Peyer's patch (tissue), 4 donors: Measurements from ENCODE around the gene GPR149. TPM values are rescaled to one million over a fixed set of nuclear protein-coding genes. Genes with fewer than 3 reads are reported as not detected.

Experiments used
- DNase-seq, 3 donors: peaks; one replicate each; pipeline ENCODE4 v3.0.0-alpha.2; 2017 to 2019
- H3K27ac ChIP-seq, 4 donors: fragments of 200-600 bp; sonication (generic); one replicate each; pipeline ENCODE4 v1.5.1; 2016 to 2019
- H3K27me3 ChIP-seq, 2 donors: fragments of 200-600 bp; sonication (generic); one replicate each; pipeline ENCODE4 v1.5.1; 2019
- H3K36me3 ChIP-seq, 3 donors: fragments of 200-600 bp; sonication (generic); one replicate each; pipeline ENCODE4 v1.5.1; 2016 to 2019
- H3K4me1 ChIP-seq, 4 donors: fragments of 200-600 bp; sonication (generic); one replicate each; pipeline ENCODE4 v1.5.1; 2016 to 2019
- H3K4me3 ChIP-seq, 4 donors: fragments of 200-600 bp; sonication (generic); 1 replicate in 3 of 4; 2 replicates in 1 of 4; pipeline ENCODE4 v1.5.1; 2016 to 2019; ENCODE audit warnings: mild to moderate bottlenecking in 1 of 4
- H3K9me3 ChIP-seq, 4 donors: fragments of 200-600 bp; sonication (generic); one replicate each; pipeline ENCODE4 v1.5.1; 2016 to 2019; ENCODE audit warnings: mild to moderate bottlenecking in 1 of 4
- POLR2A ChIP-seq, 2 donors: fragments of 450-650 bp; IDR thresholded peaks; one replicate each; pipeline ENCODE4 v1.5.1; 2017; ENCODE audit warnings: antibody characterized with exemption in 2 of 2, mild to moderate bottlenecking in 2 of 2, moderate library complexity in 2 of 2
- total RNA-seq, 4 donors: library from RNA; depleted of rRNA; stranded (reverse); fragments of >200 nt; gene quantifications; one replicate each; pipeline ENCODE4 v1.1.0, GENCODE V29; 2016
- TF ChIP-seq, protein P1 (sequence below), 6 experiments: fragments of 450-650 bp in 4 of 6; fragments of 200-600 bp in 2 of 6; sonication (generic) in 1 of 6; IDR thresholded peaks; one replicate each; pipeline ENCODE4 v1.5.1; 2017 to 2019; ENCODE audit warnings: antibody characterized with exemption in 6 of 6, mild to moderate bottlenecking in 3 of 6, moderate library complexity in 1 of 6

The GPR149 gene
- total RNA-seq, 4 donors from 2014 or later: not detected

DNA sequence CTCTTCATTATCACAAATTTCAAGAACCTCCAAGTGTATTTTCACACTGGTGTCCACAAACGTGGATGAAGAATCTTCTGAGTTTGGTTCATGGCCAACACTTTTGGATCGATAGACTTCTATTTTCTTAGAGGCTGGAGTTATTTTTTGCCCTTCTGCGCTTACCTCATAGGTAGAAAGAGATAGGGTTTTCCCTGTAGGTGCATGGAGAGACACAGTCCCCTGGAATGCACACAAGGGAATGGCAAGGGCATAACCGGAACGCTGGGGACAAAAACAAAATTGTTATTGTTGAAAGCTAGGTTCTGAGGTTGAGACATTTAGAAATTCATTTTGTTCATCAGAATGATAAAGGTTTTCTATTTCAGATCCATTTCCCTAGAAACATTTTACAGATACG, 92.0 kb downstream of the GPR149 start:
- H3K36me3 ChIP-seq: no peaks in the 10 kb centered on the region
- no peak for DNase-seq
- no peak overlapping the region for H3K27ac ChIP-seq
- TF ChIP-seq POLR2A (IDR thresholded peaks at IDR 0.05): no peak
- TF ChIP-seq, protein P1, sequence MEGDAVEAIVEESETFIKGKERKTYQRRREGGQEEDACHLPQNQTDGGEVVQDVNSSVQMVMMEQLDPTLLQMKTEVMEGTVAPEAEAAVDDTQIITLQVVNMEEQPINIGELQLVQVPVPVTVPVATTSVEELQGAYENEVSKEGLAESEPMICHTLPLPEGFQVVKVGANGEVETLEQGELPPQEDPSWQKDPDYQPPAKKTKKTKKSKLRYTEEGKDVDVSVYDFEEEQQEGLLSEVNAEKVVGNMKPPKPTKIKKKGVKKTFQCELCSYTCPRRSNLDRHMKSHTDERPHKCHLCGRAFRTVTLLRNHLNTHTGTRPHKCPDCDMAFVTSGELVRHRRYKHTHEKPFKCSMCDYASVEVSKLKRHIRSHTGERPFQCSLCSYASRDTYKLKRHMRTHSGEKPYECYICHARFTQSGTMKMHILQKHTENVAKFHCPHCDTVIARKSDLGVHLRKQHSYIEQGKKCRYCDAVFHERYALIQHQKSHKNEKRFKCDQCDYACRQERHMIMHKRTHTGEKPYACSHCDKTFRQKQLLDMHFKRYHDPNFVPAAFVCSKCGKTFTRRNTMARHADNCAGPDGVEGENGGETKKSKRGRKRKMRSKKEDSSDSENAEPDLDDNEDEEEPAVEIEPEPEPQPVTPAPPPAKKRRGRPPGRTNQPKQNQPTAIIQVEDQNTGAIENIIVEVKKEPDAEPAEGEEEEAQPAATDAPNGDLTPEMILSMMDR (IDR thresholded peaks at IDR 0.05): no peak
- H3K4me3 ChIP-seq: no peak overlapping the region
- no peaks in the 10 kb centered on the region for H3K4me1 ChIP-seq
- no peaks in the 10 kb centered on the region for H3K9me3 ChIP-seq
- H3K27me3 ChIP-seq: no peaks in the 10 kb centered on the region

DNA sequence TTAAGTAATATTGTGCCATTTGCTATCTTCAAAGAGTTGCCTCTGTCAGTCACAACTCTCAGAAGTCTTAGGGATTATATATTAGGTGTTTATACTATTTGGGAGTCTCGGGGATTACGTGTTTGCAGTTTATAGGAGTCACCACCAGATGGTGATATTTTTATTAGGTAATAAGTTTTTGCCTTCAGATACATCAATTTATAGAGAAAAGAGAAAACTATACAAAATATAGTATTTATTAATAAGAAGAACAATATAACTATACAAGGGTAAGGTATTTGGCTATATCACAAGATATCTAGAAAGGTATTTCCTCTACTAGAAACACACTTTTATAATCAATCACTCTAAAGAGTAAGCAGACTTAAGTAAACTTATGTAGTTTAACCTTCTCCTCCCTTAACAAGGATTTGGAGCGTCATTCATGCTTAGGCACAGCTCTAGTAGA, 95.0 kb downstream of the GPR149 start:
- no peaks in the 10 kb centered on the region for H3K9me3 ChIP-seq
- H3K27me3 ChIP-seq: no peaks in the 10 kb centered on the region
- no peak overlapping the region for H3K27ac ChIP-seq
- H3K4me1 ChIP-seq: no peaks in the 10 kb centered on the region
- no peak for DNase-seq
- H3K4me3 ChIP-seq: no peak overlapping the region
- TF ChIP-seq, protein P1 (IDR thresholded peaks at IDR 0.05): peak; percentile 16 to 67 (median 46)
- no peak for TF ChIP-seq POLR2A (IDR thresholded peaks at IDR 0.05)
- no peaks in the 10 kb centered on the region for H3K36me3 ChIP-seq

DNA sequence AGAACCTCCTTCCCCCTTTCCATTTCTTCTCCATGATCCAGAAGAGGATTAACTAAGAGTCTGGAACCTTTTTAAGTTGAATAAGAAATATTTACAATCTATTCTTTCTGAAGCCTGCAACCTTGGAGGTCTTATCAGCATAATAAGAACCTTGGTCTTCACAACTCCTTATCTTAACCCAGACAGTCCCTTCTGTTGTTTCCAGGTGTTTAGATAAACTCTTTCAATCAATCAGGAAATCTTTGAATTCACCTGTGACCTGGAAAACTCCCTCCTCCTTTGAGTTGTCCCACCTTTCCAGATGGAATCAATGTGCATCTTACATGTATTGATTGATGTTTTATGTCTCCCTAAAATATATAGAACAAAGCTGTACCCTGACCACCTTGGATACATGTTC, 102.1 kb downstream of the GPR149 start:
- TF ChIP-seq POLR2A (IDR thresholded peaks at IDR 0.05): no peak
- TF ChIP-seq, protein P1 (IDR thresholded peaks at IDR 0.05): no peak
- H3K4me3 ChIP-seq: no peak overlapping the region
- H3K9me3 ChIP-seq: no peaks in the 10 kb centered on the region

DNA sequence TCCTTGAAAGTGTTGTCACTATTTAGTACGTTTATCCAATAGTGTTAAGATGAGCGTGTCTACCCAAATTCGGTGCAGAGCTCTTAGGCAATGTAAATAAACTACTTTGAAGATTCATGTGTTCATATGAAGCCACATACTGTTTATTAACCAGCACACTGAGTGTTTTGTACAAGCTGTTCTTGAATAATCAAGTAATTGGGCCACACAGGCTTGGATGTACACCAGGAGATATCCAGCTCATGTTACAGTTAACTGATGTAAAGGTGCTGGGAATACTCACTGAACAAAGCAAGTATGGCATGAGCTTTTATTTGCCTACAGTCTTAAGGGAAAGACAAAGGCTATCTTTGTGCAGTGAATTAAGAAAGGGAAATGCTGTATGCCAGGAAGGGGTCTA, 105.1 kb downstream of the GPR149 start:
- DNase-seq: no peak
- H3K27ac ChIP-seq: peak overlapping the region; percentile 91 to 94 (median 92)
- peaks cover 0 to 18% (median 2%) of the 10 kb centered on the region in 4 donors for H3K4me1 ChIP-seq
- no peaks in the 10 kb centered on the region for H3K9me3 ChIP-seq
- TF ChIP-seq, protein P1 (IDR thresholded peaks at IDR 0.05): no peak
- TF ChIP-seq POLR2A (IDR thresholded peaks at IDR 0.05): no peak
- H3K27me3 ChIP-seq: no peaks in the 10 kb centered on the region
- H3K4me3 ChIP-seq: peak overlapping the region; percentile 64 to 82 (median 74)
- no peaks in the 10 kb centered on the region for H3K36me3 ChIP-seq

More for the DNA sequence above, 102.1 kb downstream of the GPR149 start:
- H3K4me1 ChIP-seq: peaks cover 0 to 3% (median 0%) of the 10 kb centered on the region in 4 donors
- H3K36me3 ChIP-seq: no peaks in the 10 kb centered on the region
- no peaks in the 10 kb centered on the region for H3K27me3 ChIP-seq
- no peak for DNase-seq
- H3K27ac ChIP-seq: no peak overlapping the region

DNA sequence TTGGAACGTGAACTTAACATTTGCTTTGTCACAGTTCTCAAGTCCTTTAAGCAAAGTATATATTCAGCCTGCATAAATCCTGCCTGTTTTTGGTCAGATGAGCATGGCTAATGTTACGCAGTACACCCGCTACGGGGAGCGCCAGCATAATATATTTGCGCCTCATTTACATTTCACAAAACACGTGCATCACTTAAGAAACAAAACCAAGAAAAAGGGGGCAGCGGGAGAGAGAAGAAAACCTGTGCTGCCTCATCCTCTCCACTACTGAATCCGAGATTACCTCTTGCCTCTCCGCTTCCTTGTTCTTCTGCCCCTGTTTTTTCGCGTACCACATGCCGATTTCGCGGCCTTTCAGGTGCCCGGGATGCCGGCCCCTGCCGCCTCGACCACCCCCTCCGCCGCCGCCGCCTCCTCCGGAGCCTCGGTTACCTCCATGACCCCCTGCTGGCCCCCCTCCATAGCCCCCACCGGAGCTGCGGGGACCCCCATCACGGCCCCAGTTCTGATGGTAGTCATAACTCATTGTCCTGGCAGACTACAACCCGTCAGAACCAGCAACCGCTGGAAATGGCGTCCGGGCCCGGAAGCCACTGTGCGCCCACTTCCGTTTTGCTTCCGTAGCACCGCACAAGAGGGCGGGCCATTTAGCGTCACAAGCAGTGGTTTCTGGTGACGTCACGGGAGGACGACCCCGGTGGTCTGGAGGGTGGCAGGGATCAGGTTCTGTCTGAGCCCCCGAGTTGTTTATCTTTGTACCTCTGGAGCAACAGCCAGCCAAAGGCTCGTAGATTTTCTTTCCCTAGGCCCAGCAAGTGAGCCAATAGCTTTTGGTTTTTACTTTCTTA, 105.9 kb downstream of the GPR149 start, which contains the start of gene DHX36:
TSS of gene DHX36 (minus strand) at position 597 of the 848 bp plus-strand sequence. CDS start at position 526, 71 bp downstream.
- no peaks in the 10 kb centered on the region for H3K36me3 ChIP-seq
- no peaks in the 10 kb centered on the region for H3K27me3 ChIP-seq
- TF ChIP-seq POLR2A (IDR thresholded peaks at IDR 0.05): peak; percentile 41 to 49
- TF ChIP-seq, protein P1 (IDR thresholded peaks at IDR 0.05): no peak
- H3K4me3 ChIP-seq: peak within 1 kb of the TSS; percentile 64 to 82 (median 74)
- peak within 1 kb of the TSS; percentile 91 to 94 (median 92) for H3K27ac ChIP-seq
- peaks cover 0 to 18% (median 2%) of the 10 kb centered on the region in 4 donors for H3K4me1 ChIP-seq
- no peaks in the 10 kb centered on the region for H3K9me3 ChIP-seq
- DNase-seq: peak; percentile 87 to 95 (median 88)
